ENCODE results near the gene IL25. TPM values are rescaled to one million over a fixed set of nuclear protein-coding genes. Genes with fewer than 3 reads are reported as not detected.

Gene IL25
- total and polyA plus RNA-seq, 2 of the 8 experiments (the other 6 are each of a cell fraction or from before 2014, with no cell fraction given): not detected

GRCh38 chr14:23418021-23418420, 45.4 kb downstream of the IL25 start (continued):
- TF ChIP-seq, protein P1, sequence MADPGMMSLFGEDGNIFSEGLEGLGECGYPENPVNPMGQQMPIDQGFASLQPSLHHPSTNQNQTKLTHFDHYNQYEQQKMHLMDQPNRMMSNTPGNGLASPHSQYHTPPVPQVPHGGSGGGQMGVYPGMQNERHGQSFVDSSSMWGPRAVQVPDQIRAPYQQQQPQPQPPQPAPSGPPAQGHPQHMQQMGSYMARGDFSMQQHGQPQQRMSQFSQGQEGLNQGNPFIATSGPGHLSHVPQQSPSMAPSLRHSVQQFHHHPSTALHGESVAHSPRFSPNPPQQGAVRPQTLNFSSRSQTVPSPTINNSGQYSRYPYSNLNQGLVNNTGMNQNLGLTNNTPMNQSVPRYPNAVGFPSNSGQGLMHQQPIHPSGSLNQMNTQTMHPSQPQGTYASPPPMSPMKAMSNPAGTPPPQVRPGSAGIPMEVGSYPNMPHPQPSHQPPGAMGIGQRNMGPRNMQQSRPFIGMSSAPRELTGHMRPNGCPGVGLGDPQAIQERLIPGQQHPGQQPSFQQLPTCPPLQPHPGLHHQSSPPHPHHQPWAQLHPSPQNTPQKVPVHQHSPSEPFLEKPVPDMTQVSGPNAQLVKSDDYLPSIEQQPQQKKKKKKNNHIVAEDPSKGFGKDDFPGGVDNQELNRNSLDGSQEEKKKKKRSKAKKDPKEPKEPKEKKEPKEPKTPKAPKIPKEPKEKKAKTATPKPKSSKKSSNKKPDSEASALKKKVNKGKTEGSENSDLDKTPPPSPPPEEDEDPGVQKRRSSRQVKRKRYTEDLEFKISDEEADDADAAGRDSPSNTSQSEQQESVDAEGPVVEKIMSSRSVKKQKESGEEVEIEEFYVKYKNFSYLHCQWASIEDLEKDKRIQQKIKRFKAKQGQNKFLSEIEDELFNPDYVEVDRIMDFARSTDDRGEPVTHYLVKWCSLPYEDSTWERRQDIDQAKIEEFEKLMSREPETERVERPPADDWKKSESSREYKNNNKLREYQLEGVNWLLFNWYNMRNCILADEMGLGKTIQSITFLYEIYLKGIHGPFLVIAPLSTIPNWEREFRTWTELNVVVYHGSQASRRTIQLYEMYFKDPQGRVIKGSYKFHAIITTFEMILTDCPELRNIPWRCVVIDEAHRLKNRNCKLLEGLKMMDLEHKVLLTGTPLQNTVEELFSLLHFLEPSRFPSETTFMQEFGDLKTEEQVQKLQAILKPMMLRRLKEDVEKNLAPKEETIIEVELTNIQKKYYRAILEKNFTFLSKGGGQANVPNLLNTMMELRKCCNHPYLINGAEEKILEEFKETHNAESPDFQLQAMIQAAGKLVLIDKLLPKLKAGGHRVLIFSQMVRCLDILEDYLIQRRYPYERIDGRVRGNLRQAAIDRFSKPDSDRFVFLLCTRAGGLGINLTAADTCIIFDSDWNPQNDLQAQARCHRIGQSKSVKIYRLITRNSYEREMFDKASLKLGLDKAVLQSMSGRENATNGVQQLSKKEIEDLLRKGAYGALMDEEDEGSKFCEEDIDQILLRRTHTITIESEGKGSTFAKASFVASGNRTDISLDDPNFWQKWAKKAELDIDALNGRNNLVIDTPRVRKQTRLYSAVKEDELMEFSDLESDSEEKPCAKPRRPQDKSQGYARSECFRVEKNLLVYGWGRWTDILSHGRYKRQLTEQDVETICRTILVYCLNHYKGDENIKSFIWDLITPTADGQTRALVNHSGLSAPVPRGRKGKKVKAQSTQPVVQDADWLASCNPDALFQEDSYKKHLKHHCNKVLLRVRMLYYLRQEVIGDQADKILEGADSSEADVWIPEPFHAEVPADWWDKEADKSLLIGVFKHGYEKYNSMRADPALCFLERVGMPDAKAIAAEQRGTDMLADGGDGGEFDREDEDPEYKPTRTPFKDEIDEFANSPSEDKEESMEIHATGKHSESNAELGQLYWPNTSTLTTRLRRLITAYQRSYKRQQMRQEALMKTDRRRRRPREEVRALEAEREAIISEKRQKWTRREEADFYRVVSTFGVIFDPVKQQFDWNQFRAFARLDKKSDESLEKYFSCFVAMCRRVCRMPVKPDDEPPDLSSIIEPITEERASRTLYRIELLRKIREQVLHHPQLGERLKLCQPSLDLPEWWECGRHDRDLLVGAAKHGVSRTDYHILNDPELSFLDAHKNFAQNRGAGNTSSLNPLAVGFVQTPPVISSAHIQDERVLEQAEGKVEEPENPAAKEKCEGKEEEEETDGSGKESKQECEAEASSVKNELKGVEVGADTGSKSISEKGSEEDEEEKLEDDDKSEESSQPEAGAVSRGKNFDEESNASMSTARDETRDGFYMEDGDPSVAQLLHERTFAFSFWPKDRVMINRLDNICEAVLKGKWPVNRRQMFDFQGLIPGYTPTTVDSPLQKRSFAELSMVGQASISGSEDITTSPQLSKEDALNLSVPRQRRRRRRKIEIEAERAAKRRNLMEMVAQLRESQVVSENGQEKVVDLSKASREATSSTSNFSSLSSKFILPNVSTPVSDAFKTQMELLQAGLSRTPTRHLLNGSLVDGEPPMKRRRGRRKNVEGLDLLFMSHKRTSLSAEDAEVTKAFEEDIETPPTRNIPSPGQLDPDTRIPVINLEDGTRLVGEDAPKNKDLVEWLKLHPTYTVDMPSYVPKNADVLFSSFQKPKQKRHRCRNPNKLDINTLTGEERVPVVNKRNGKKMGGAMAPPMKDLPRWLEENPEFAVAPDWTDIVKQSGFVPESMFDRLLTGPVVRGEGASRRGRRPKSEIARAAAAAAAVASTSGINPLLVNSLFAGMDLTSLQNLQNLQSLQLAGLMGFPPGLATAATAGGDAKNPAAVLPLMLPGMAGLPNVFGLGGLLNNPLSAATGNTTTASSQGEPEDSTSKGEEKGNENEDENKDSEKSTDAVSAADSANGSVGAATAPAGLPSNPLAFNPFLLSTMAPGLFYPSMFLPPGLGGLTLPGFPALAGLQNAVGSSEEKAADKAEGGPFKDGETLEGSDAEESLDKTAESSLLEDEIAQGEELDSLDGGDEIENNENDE (IDR thresholded peaks at IDR 0.05; ENCODE audit: insufficient replicate concordance, low read length): no peak
- TF ChIP-seq TBP (IDR thresholded peaks at IDR 0.05; ENCODE audit: low read depth, low read length) (no peak), TEAD4 (IDR thresholded peaks at IDR 0.05; ENCODE audit: low read depth, low read length) (no peak), EZH2 (IDR thresholded peaks at IDR 0.05; ENCODE audit: low read depth, low read length, severe bottlenecking) (no peak)

Data from H1 (cell line).